ENCODE data around the gene TP53AIP1.

TP53AIP1 gene

DNA sequence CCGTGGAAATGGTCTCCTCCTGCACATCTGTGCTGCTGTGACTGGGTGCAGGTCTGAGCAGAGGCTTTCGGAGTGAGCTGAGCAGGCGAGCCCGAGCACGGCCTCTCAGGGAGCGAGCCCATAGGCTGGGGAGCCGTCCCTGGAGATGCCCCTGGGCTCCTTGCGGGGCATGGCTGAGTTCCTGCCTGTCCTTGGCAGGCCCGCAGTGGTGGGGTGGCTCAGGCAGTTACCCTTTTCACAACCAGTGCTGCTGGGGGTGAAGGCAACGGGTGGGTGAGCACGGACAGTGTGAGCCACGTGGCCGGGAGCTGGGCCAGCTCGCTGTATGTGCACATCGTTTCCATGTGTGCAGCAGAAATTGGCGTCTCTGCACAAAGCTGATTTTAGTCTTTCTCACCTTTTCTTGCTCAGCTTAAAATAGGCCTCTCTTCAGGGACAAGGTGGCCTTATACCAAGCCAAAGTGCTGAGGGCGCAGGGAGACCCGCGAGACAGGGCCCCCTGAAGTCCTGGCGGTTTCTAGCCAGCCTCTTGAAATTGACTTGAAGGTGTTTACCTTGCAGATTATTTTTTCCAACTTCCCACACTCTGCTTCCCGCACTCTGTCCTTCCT is at the start of gene TP53AIP1:
TP53AIP1 (minus strand) TSS at position 55 of the 611 bp plus-strand sequence. CDS start 5,053 bp downstream, outside the sequence.
- no peak within 1 kb of the TSS for H3K4me3 ChIP-seq (ENCODE audit: low read depth in 1 of 2, low read length in 1 of 2)
- H3K9me3 ChIP-seq = no peaks in the 10 kb centered on the region
- H3K27me3 ChIP-seq = no peaks in the 10 kb centered on the region
- H3K36me3 ChIP-seq = no peaks in the 10 kb centered on the region
- TF ChIP-seq CTCF (IDR thresholded peaks at IDR 0.05) = no peak
- no peaks in the 10 kb centered on the region for H3K4me1 ChIP-seq (ENCODE audit: control insufficient read depth in 1 of 2, insufficient read depth in 1 of 2, low read depth in 1 of 2, low read length in 1 of 2)
- no peak within 1 kb of the TSS for H3K27ac ChIP-seq

DNA sequence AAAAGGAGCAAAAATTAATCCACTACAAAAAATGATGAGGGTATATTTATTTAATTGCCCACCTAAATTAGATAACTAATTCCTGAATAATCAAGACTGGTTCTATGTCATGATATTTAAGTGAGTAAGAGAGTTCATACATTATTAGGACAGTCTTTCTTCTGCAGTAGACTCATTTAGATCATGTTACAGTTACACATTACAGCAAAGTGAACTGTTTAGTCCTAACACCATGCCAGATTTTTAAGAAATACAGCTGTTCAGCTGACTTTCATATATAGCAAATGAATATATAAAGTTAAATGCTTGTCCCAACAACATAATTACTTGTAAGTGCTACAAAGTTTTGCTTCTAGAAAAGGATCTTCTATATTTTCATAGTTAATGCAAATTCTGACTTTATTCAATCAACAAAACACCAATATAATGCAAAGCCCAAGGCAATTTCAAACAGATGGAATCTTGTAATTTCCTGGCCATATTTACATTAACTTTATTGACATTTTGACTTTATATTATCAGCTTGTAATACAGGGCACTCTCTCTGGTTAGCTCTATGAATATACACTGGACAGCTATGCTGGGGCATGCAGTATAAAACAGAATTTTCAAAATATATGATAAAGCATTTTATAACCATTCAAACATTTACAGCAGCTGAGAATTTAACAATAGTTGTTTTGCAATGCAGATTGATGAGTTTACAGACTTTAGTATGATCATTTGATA is 45.7 kb upstream of the TP53AIP1 start:
- H3K27ac ChIP-seq = no peak overlapping the region
- H3K4me3 ChIP-seq (ENCODE audit: low read depth in 1 of 2, low read length in 1 of 2) = no peak overlapping the region
- no peaks in the 10 kb centered on the region for H3K9me3 ChIP-seq
- no peaks in the 10 kb centered on the region for H3K27me3 ChIP-seq
- no peaks in the 10 kb centered on the region for H3K36me3 ChIP-seq
- no peak for TF ChIP-seq CTCF (IDR thresholded peaks at IDR 0.05)
- no peaks in the 10 kb centered on the region for H3K4me1 ChIP-seq (ENCODE audit: control insufficient read depth in 1 of 2, insufficient read depth in 1 of 2, low read depth in 1 of 2, low read length in 1 of 2)

DNA sequence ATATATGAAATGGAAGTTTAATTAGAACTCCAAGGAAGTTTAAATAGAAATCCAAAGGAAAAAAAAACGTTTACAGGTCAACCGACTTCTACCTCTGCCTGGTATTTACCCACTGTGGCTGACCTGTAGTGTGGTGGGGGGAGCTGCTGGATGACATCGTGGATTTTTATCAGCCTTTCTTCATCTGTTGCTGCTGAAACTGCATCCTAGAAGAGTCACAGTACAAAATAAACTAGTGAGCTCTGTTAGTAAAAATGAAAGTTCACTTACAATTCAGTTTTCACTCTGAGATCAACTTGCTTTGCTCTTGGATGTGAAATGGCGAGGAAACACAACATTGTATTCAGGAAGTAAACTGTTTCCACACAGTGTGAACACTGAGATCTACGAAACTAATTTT is 43.2 kb upstream of the TP53AIP1 start:
- Histone ChIP-seq H3K27ac (no peak overlapping the region), H3K4me3 (ENCODE audit: low read depth in 1 of 2, low read length in 1 of 2) (no peak overlapping the region), H3K9me3 (no peaks in the 10 kb centered on the region), H3K36me3 (no peaks in the 10 kb centered on the region), H3K27me3 (no peaks in the 10 kb centered on the region), H3K4me1 (ENCODE audit: control insufficient read depth in 1 of 2, insufficient read depth in 1 of 2, low read depth in 1 of 2, low read length in 1 of 2) (no peaks in the 10 kb centered on the region)
- TF ChIP-seq CTCF (IDR thresholded peaks at IDR 0.05) = no peak

DNA sequence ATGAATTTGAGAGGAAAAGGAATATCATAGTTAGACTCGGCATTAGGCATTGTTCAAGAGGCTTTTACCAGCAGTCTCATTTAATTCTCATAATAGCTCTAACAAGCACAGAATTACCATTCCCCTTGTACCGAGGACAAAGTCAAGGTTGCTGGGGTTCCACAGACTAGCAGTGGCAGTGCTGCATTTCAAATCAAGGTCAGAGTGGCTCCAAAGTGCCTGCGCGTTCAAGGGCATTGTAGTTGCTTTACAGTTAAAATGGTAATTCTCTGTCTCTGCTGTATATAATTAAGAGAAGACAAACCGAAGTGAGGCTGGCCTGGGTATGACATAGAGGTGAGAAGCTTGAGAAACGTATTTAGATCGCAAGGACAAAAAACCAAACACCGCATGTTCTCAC is 40.4 kb upstream of the TP53AIP1 start:
- Histone ChIP-seq H3K9me3 (no peaks in the 10 kb centered on the region), H3K27me3 (no peaks in the 10 kb centered on the region), H3K4me1 (ENCODE audit: control insufficient read depth in 1 of 2, insufficient read depth in 1 of 2, low read depth in 1 of 2, low read length in 1 of 2) (no peaks in the 10 kb centered on the region), H3K36me3 (no peaks in the 10 kb centered on the region), H3K4me3 (ENCODE audit: low read depth in 1 of 2, low read length in 1 of 2) (no peak overlapping the region), H3K27ac (no peak overlapping the region)
- TF ChIP-seq CTCF (IDR thresholded peaks at IDR 0.05) = no peak

GRCh38 chr11:128981254-128981653 is 38.6 kb upstream of the TP53AIP1 start:
- TF ChIP-seq CTCF (IDR thresholded peaks at IDR 0.05) = no peak
- Histone ChIP-seq H3K4me3 (ENCODE audit: low read depth in 1 of 2, low read length in 1 of 2) (no peak overlapping the region), H3K27me3 (no peaks in the 10 kb centered on the region), H3K36me3 (no peaks in the 10 kb centered on the region), H3K4me1 (ENCODE audit: control insufficient read depth in 1 of 2, insufficient read depth in 1 of 2, low read depth in 1 of 2, low read length in 1 of 2) (no peaks in the 10 kb centered on the region), H3K9me3 (no peaks in the 10 kb centered on the region), H3K27ac (no peak overlapping the region)

Measured in neutrophil (primary cell).